AG08396 (cell line): Measurements from ENCODE around the gene MYO5A.
"Not testable (repeated sequence)": the region's sequence is repeated elsewhere in the genome, so short reads cannot be mapped to it uniquely, and the experiment has no call there.

ENCODE experiments used
- DNase-seq: peaks from one replicate; pipeline ENCODE4 v3.0.0; 2012; ENCODE audit warnings: low spot score, mixed read lengths

The MYO5A gene

DNA sequence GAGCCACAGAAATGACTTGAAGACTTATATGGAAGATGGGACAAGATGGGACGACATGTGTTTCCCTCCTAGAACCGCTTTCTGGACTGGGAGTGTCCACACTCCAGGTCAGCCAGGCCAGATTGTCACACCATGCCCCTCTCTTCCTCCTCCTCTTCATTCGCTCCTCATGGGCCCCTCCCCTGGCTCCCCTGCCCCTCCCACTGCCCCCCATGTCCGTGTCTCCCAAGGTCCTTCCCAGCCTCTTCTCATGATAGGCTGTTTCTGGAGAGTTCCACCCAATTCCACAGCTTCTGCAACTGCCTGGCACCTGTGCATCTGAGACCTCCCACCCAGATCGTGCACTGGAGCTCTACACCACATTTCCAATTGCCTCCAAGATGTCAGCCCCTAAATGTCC is 239.7 kb downstream of the MYO5A start:
- no peak for DNase-seq

DNA sequence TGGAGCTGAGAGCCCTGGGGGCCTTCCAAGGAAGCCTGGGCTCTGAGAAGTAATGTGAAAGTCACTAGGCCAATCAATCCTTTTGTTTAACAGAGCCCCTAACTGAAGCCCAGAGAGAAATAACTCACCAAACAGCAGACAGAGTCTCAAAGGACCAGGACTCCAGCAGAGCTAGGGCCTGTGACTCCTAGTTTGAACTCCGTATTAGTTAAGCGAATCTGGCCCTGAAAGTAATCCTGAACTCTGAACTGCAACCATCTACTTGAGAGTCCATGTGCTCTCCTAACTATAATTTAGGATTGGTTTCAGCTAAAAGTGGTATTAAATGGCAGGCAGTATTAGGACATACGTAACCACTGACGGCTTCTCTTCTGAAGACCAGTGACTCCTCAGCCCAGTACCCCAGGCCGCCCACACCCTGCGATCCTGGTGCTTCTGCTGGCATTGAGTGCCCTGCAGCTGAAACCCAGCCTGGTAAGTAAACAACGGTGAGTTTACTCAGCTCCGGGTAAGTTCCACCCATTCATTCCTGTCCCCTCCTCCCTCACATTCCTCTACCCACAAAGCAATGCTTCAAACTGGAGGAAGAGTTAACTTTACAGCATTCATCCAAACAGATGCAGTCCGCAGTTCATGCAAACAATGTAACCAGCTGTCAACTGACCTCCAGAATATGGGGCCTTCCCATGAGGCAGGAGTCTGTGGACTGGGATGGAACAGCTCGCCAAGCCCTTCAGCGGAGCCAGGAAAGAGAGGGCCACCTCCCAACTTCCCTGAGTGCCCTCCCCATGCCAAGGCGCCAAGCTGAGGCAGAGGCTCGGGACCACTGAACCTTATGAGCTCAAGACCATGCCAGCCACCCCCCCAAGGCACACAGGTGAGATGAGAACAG is 240.4 kb downstream of the MYO5A start:
- peak; percentile 71 for DNase-seq

DNA sequence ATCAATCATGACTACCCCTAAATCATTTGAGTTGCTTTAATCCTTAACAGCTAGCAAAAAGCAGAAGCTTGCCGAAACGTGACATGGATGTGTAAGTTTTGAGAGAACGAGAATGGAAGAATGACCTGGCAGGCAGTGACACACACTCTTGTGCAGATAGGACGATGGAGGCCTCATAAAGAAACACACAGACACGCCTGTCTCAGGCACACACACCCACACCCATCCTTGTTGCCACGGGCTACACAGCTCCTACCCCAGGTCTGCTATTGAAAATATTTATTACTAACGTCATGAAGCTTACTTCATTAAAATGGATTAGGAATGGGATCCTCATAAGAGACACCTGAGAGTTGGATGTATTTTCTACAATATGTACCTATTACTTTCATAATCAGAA is 241.6 kb downstream of the MYO5A start:
- no peak for DNase-seq

DNA sequence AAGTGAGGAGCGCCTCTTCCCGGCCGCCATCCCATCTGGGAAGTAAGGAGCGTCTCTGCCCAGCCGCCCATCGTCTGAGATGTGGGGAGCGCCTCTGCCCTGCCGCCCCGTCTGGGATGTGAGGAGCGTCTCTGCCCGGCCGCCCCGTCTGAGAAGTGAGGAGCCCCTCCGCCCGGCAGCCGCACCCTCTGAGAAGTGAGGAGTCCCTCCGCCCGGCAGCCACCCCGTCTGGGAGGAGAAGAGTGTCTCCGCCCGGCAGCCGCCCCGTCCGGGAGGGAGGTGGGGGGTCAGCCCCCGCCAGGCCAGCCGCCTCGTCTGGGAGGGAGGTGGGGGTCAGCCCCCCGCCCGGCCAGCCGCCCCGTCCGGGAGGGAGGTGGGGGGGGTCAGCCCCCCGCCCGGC is 242.7 kb downstream of the MYO5A start:
- DNase-seq = not testable (repeated sequence)

DNA sequence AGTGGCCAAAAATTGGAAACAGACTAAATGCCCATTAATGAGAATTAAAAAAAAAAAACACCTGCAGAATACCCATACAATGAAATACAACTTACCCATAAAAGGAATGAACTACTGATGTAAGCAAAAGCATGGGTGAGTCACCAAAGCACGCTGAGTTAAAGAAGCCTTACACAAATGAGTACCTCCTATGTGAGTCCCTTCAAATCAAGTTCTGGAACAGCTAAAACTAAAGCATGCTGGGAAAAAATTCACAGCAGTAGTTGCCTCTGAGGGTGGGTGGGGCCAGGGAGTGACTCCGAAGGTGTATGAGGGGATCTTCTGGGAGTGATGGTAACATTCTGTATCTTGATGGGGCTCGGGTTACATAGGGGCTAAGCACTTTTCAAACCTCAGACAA is 244.5 kb downstream of the MYO5A start:
- DNase-seq = peak; percentile 45

DNA sequence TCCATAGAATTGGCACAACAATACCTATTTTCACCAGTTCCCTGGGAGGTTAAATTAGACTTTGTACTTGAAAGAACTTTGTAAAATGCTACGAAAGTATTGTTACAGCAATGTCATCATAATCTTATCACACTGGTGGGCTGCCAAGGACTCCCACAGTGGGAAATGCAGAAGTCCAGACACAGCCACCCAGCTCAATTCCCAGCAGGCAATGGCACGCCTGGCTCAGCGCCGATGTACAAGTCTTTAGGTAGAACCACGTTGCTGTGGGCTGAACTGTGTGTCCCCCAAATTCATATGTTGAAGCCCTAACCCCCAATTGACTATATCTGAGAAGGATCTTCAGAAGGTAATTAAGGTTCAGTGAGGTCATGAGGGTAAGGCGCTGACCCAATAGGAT is 245.4 kb downstream of the MYO5A start:
- no peak for DNase-seq

DNA sequence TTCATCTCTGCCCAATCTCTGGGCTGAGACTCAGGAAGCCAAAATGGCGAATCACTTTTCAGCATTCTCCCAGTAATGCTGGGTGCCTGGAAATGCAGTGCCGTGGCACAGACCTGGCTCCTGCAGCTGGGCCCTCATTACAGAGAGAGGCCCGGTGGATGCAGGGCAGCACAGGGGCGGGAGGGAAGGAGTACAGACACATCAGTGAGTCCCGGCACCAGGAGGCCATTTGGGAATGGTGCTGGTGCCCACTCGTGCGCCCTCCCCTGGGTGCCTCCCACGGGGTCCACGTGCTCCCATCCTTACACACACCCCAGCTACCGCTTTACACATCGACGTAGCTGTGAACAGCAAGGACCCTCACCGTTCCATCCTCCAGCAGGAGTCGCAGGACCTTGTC is 246.3 kb downstream of the MYO5A start:
- no peak for DNase-seq

DNA sequence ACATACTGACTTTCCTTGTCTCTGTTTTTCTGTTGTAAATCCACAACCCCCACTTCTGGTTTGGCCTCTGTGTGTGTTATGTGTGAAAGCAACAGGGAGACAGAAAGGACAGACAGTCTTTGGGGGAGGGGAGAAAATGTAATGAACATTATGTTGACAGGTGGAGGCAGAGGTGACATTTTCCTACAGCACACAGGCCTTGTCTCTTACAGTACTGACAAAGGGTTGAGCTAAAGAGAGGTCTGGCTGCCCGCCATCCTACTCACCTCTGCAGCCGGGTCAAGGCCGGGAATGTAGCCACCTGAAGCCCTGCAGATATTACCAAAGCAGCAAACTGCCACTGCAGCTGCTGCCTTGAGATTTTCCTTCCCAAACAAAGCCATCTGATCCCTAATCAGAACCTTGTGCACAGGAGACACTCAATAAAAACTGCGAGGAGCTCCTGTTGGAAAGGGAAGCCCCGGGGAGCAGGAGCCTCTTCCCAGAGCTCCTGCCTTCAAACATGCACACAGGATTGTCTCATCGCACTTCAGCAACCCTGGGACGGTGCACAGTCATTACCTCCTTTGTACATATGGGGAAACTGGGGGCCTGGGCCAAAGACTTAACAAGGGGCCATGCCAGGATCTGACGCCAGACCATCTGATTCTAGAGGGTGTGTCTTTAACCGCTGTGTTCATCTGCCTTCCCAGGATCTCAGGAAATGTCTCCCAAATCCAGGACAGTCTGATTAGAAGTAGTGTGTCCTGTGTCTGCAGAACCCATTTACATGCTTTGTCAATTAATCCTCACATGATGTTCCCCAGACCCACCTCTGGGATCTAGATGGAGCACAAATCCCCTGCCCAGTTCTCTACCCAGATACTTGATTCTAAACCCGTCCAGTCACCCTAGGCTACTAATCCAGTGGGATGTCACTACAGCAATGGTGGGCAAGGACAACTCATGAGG is 247.3 kb downstream of the MYO5A start:
- DNase-seq = no peak

DNA sequence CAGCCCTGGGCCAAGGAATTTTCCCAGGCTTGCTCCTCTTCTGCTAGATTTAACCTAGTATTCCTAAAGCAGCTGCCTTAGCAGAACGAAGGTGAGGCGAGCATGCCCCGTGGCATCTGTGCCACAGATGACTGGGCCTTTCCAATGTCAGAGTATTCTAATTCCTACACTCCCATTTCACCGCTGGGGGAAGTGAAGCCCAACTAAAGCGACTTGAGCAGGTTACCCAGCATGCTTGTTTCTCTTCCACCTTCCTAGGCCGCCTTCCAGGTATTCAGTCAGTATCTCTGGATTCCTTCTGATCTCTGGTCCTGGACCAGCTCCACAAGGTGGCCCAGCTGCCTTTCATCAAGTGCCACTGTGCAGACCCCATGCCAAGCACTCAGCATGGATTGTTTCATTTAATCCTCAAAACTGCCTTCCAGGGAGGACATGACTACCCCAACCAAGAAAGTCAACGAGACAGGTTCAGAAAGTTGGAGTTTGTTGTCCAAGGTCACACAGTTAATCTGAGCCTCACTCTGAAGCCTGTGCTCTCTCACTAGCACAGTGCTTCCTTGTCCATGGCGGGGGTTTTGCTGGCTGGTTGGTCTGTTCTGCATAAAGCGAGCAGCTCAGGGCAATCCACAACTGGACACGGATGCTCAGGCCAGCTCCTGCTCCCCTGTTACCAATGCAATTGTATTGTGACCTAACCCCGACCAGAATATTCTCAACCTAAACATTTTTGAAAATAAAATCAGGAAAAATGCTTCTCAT is 248.2 kb downstream of the MYO5A start:
- no peak for DNase-seq

DNA sequence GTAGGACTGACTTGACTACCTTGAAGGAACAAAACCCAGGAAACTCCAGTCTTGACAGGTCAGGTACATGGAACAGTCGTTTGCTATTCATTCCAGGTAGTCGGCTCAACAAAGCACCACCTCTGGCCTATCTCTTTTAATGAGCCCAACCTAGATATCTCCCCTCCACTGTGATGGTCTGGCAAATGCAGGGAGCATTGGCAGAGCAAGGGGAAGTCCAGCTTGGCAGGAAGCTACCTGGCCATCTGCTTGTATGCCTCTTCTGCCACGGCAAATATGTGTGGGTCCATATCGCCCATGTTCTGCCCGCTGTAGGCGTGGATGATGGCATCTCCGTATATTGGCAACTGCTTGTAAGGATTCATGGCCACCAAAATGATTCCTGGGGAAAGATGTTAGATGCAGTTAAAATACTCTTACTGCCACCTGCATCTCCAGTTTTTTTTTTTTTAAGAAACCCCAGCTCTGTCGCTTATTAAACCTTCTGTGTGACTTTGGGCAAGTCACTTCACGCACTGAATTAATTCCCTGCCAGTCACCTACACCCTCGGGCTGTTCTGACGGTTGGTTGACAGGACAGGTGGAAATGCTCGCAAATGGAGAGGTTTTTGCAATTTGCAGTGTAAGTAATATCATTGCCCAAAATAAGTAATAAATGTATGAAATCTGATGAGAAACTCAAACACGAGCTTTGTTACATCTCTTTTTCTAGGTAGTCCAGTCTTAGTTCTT is 249.9 kb downstream of the MYO5A start:
- no peak for DNase-seq

DNA sequence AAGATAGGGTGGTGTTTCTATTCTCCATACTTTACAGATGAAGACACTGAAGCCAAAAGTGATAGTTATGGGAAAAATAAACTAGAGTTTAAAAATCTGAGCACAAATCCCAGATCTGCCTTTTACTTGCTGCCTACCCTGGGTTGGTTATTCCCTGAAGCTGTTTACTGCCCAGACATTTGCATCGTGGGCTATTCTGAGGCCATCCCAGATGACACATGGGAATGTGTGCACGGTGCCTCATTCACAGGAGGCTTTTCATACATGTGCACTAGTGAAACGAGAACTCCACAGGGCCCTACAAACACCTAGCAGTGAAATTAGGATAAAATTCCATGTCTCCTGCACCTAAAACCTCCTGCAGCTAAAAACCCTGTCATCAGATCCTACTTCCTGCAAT is 250.5 kb downstream of the MYO5A start:
- DNase-seq = no peak

DNA sequence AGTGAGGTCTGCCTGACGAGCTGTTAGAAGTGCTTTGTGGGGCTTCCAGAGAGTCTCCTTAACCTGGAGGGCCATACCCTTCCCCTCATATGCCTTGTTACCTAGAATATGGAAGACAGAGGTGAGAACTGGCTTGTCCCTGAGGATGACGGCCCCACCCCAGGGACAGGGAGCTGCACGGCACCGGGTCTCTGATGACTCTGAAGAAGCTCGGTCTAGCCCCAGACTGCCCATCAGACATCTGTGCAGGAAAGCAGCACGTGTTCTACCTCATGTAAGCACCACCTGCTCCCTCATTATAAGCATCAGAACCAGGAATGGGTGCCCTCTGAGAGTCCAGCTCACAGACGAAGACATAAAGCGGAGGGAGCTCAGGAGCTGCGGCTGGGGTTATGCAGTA is 251.1 kb downstream of the MYO5A start:
- no peak for DNase-seq

DNA sequence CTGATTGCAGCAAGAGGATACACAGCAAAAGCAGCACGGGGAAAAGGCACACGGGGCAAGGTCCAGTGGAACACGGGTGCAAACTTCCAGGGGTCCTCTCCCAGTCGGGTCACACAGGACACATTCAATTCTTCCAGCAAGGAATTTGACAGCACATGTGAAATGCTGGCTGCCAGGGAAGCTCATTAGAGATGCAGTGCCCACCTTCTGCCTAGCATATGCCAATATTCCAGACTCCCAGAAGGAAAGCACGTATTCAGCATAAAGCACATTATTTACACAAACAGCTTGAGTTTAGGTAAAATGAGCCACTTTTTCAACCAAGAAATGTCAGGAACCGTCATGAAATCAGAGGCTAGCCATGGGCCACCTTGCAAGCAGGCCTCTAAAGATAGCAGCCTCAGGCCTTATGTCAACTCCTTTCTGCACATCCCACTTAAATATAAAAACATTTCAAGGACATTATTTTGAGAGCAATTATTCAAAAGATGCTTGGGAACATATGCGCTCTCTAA is 252.4 kb downstream of the MYO5A start:
- DNase-seq = no peak

DNA sequence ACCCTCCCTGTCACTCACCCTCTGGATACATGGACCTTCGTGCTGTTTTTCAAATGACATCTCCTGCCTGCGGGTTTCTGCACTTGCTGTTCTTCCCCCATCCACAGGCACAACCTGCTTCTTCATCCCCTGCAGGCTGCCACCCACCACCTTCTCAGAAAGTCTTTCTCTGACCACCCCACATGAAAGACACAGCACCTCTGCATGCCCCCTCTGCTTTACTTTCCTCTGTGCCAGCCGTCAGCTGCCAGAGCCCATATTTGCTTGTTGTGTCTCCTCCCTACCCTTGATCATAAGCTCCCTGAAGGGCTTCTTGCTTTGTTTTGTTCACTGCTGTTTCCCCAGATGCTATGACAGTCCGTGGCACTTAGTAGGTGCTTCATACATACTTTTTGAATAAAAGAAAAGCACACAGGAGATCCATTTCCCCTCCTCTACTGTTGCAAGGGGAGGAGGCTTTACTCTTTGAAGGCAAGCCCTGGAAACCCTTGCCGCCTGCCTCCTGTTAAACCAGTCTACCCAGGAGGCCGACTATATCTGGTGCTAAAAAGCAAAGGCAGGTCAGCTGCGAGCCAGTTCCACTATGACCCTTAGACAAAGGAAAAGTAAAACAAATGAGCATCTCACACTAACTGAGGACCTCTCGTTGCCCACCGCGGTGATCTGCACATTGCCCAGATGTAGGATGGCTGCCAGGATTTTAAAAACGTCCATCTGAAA is 265.0 kb downstream of the MYO5A start:
- DNase-seq = no peak

DNA sequence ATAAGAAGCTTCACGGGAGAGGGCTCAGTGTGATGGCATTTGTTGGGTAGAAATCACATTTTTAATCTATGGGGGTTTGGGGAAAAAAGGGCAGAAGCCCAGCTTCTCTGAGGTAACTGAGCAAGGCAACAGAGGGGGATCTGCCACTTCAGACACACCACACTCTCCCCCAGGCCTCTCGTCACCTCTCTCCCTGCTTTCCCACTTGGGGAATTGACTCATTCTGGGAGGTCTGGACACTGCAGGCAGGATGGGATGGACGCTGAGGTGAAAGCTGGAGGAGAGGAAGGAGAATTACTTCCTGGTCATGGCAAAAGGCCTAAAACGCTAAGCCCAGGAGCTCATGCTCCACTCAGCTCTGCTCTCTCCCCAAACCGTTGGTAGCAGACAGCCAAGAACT is 266.3 kb downstream of the MYO5A start:
- no peak for DNase-seq

DNA sequence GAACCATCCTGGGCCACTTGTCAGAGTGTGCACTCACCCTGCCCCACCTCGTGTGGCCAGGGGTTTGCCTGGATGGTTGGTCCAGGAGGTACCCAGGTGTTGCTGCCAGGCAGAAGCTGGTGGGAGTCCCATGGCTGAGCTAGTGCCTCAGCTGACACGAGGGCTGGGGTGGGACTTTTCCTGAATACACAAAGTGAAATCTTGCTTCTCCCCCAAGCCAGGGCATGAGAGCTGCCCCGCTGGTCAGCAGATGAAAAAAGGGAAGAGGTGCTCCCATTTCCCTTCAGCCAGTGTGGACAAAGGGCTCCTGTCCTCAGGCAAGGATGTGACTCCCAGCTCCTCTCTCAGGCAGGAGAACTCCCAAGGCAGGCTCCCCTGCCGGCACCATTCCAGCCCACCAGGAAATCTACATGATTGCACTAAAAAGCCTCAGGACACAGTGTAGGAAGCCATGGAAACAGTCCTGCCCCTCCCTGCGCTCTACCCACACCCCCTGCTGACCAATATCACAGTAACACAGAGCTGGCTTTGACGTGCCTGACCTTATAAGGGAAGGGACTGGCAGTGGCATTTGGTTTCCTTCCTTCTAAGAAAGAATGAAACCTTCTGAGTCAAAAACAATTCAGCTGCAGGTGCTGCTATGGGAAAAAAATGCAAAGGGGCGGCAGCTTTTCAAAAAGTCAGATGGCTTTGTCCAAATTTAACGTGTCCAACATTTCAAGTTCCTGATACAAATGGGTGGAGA is 267.0 kb downstream of the MYO5A start:
- DNase-seq = peak; percentile 76

DNA sequence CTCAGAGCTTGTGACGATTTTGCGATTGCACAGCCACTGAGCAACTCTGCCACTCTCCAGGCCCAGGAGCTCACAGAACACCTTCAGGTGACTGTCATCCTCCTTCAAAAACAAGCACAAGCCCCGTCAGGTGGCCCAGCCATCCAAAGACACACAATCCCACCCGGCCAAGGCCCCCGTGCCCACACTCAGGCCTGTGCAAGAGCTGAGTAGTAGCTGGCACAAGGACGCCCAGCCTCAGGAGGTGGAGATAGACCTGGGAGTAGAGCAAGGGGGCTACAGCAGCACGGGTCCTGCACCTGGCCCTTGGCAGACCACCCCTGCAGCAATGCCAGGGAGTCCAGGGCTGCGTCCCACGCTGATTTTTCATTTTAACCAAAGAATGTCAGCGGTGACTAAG is 267.7 kb downstream of the MYO5A start:
- no peak for DNase-seq

DNA sequence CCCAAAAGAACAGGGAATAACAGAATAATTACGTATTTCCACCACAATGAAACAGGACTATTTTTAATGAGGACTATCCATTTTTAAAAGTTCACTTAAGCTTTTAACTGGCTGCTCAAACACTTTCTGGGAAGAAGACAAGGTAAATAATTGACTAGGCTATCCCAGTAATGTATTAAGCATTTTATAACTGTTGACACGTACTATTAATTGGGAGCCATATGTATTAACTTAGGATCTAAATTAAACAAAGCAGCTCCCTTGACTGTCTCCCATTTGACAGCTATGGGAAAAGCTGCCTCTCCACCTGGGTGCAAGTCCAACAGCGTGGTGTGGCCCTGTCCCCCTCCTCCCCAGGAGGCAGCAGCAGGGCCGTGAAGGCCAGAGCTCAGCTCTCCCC is 269.2 kb downstream of the MYO5A start:
- no peak for DNase-seq

DNA sequence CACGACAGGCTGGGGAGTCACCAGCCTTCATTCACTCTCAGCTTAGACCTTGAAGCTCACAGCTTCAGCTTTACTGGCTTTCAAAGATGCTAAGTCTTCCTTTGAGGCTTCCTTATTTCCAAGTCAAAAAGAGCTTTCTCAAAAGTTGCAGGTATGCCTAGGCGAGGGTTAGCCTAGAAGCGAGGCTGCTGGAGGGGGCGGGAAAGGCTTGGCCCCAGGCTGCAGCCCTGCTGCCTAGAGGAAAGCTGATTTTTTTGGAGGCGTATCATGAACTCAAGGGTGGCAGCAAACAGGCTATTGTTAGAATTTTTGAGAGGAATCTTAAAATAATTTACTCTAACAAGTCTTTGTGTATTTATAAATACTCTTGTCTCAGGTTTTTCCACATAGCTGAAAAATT is 270.2 kb downstream of the MYO5A start:
- no peak for DNase-seq

DNA sequence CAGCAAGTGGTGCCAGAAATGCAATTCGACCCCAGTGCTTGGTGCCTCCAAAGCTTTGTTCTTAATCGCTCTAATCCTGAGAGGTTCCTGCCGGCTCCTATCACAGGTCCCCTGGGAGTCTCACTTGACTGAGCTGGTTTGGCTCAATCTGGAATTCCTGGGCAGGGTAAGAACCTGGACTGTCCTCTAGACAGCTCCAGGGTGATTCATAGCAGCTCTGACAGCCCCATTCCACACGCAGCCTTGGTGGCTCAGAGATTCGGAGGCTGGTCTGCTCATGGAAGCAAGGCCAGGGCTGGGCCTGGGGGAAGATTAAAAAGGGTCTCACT is 271.0 kb downstream of the MYO5A start:
- DNase-seq = no peak
